Fibroblast of lung (primary cell): ENCODE results near the gene LEO1. TPM values are rescaled to one million over a fixed set of nuclear protein-coding genes. Genes with fewer than 3 reads are reported as not detected.

Source experiments
- DNase-seq, 2 donors: peaks; one replicate each; pipeline versions ENCODE4 v3.0.0 to v3.0.0-alpha.2; 2010; ENCODE audit warnings: low read depth in 2 of 2
- H2AFZ ChIP-seq: 2 replicates; pipeline ENCODE4 v1.5.1; 2012; ENCODE audit warnings: low read length, control low read depth, inconsistent platforms
- H3K27ac ChIP-seq: 2 replicates; pipeline ENCODE4 v1.5.1; 2011; ENCODE audit warnings: low read length, control low read depth; ENCODE audit not compliant: insufficient read depth
- H3K27me3 ChIP-seq: 2 replicates; pipeline ENCODE4 v1.5.1; 2011; ENCODE audit warnings: mild to moderate bottlenecking, low read length; ENCODE audit not compliant: control insufficient read depth, insufficient read depth
- H3K36me3 ChIP-seq: 2 replicates; pipeline ENCODE4 v1.5.1; 2011; ENCODE audit warnings: low read length; ENCODE audit not compliant: control insufficient read depth, insufficient read depth
- H3K4me1 ChIP-seq: 2 replicates; pipeline ENCODE4 v1.5.1; 2011; ENCODE audit warnings: low read length; ENCODE audit not compliant: control insufficient read depth, insufficient read depth; ENCODE audit errors: extremely low read depth
- H3K4me2 ChIP-seq: 2 replicates; pipeline ENCODE4 v1.5.1; 2011; ENCODE audit warnings: low read length, control low read depth; ENCODE audit not compliant: insufficient read depth; ENCODE audit errors: extremely low read depth
- H3K4me3 ChIP-seq, 4 experiments: fragments of 200-600 bp in 1 of 4; sonication (generic) in 1 of 4; replicated peaks in 1 of 4; 2 replicates each; pipeline ENCODE4 v1.5.1; 2011 to 2016; ENCODE audit warnings: low read length in 4 of 4, low read depth in 3 of 4, mild to moderate bottlenecking in 3 of 4, control low read depth in 2 of 4, inconsistent platforms in 1 of 4, mixed read lengths in 1 of 4; ENCODE audit not compliant: insufficient read depth in 1 of 4; ENCODE audit errors: control extremely low read depth in 1 of 4
- H3K79me2 ChIP-seq: 2 replicates; pipeline ENCODE4 v1.5.1; 2012; ENCODE audit warnings: mild to moderate bottlenecking, low read length, inconsistent platforms; ENCODE audit not compliant: control insufficient read depth, insufficient read depth
- H3K9ac ChIP-seq: 2 replicates; pipeline ENCODE4 v1.5.1; 2011; ENCODE audit warnings: mild to moderate bottlenecking, low read length, control low read depth; ENCODE audit not compliant: insufficient read depth
- H3K9me3 ChIP-seq: 2 replicates; pipeline ENCODE4 v1.5.1; 2012; ENCODE audit warnings: low read depth, low read length; ENCODE audit not compliant: control insufficient read depth, insufficient read depth
- H4K20me1 ChIP-seq: 2 replicates; pipeline ENCODE4 v1.5.1; 2011; ENCODE audit warnings: low read length; ENCODE audit not compliant: control insufficient read depth, insufficient read depth; ENCODE audit errors: extremely low read depth
- CTCF ChIP-seq, 2 donors: IDR thresholded peaks in 1 of 2; conservative IDR thresholded peaks in 1 of 2; 1 replicate in 1 of 2; 2 replicates in 1 of 2; pipeline ENCODE4 v1.5.1; 2011 to 2012; ENCODE audit warnings: low read length in 2 of 2, control low read depth in 1 of 2, inconsistent platforms in 1 of 2, low read depth in 1 of 2, mild to moderate bottlenecking in 1 of 2
- EZH2 ChIP-seq: IDR thresholded peaks from 2 replicates; pipeline ENCODE4 v1.5.1; 2012; ENCODE audit warnings: low read length, control low read depth, mild to moderate bottlenecking; ENCODE audit errors: missing control alignments
- polyA plus RNA-seq, 2 donors: library from polyadenylated mRNA; depleted of rRNA in 1 of 2; stranded (reverse) in 1 of 2; unstranded in 1 of 2; fragments of >200 nt; gene quantifications; 2 replicates each; pipeline ENCODE4 v1.2.1, GENCODE V29; 2011 to 2012; ENCODE audit warnings: missing spikeins in 1 of 2
- total RNA-seq: library from RNA; depleted of rRNA; stranded (reverse); fragments of >200 nt; gene quantifications from 2 replicates; pipeline ENCODE4 v1.2.1, GENCODE V29; 2014

The LEO1 gene
- total and polyA plus RNA-seq, 2 donors (not counting 1 experiment from before 2014, with no cell fraction given), result 12.9 to 21.3 TPM

GRCh38 chr15:52008359-52008697 lies 36.8 kb upstream of the LEO1 start:
- Histone ChIP-seq H3K4me2 (no peak overlapping the region), H3K9ac (no peak overlapping the region), H3K79me2 (no peaks in the 10 kb centered on the region), H3K4me3 (no peak overlapping the region), H4K20me1 (no peaks in the 10 kb centered on the region), H3K27ac (no peak overlapping the region), H3K4me1 (peaks cover 2% of the 10 kb centered on the region), H2AFZ (no peak overlapping the region), H3K27me3 (no peaks in the 10 kb centered on the region), H3K9me3 (no peaks in the 10 kb centered on the region), H3K36me3 (no peaks in the 10 kb centered on the region)
- DNase-seq, result no peak
- TF ChIP-seq CTCF (conservative IDR thresholded peaks at IDR 0.05 in 1 of 2, IDR thresholded peaks at IDR 0.05 in 1 of 2; ENCODE audit: low read depth in 1 of 2, low read length in 2 of 2) (no peak), EZH2 (no peak)

GRCh38 chr15:52006702-52007340 lies 35.2 kb upstream of the LEO1 start:
- Histone ChIP-seq H3K27ac (no peak overlapping the region), H4K20me1 (no peaks in the 10 kb centered on the region), H3K4me1 (peaks cover 2% of the 10 kb centered on the region), H3K4me3 (no peak overlapping the region), H3K27me3 (peaks cover 2% of the 10 kb centered on the region), H3K36me3 (no peaks in the 10 kb centered on the region), H3K9me3 (no peaks in the 10 kb centered on the region), H3K79me2 (no peaks in the 10 kb centered on the region), H3K9ac (no peak overlapping the region), H3K4me2 (no peak overlapping the region), H2AFZ (no peak overlapping the region)
- no peak for TF ChIP-seq EZH2
- TF ChIP-seq CTCF (conservative IDR thresholded peaks at IDR 0.05 in 1 of 2, IDR thresholded peaks at IDR 0.05 in 1 of 2; ENCODE audit: low read depth in 1 of 2, low read length in 2 of 2), result no peak
- DNase-seq, result no peak

- Histone ChIP-seq H2AFZ (no peak overlapping the region), H3K27ac (no peak overlapping the region)
Measured at GRCh38 chr15:52005748-52006701, 34.4 kb upstream of the LEO1 start.

More at GRCh38 chr15:52005748-52006701, 34.4 kb upstream of the LEO1 start:
- TF ChIP-seq CTCF (conservative IDR thresholded peaks at IDR 0.05 in 1 of 2, IDR thresholded peaks at IDR 0.05 in 1 of 2; ENCODE audit: low read depth in 1 of 2, low read length in 2 of 2), result no peak
- no peak for TF ChIP-seq EZH2
- Histone ChIP-seq H3K36me3 (no peaks in the 10 kb centered on the region), H3K27me3 (peaks cover 3% of the 10 kb centered on the region), H3K4me1 (peaks cover 1% of the 10 kb centered on the region), H3K9me3 (no peaks in the 10 kb centered on the region), H3K9ac (no peak overlapping the region), H3K79me2 (no peaks in the 10 kb centered on the region), H3K4me2 (no peak overlapping the region), H4K20me1 (no peaks in the 10 kb centered on the region), H3K4me3 (no peak overlapping the region)
- DNase-seq, result peak; percentile 27 to 83
